HL-60 (cell line): ENCODE data around the gene GDPD5.
A peak's percentile ranks its signal among the peaks of the same experiment; 100 is the strongest.

Experiments
- CTCF ChIP-seq: IDR thresholded peaks from one replicate; pipeline ENCODE4 v1.5.1; 2011; ENCODE audit warnings: low read length, control low read depth, inconsistent platforms; ENCODE audit not compliant: insufficient read depth
- SPI1 ChIP-seq: IDR thresholded peaks from 2 replicates; pipeline ENCODE4 v1.6.1; 2012; ENCODE audit warnings: low read depth, mild to moderate bottlenecking, borderline replicate concordance

- TF ChIP-seq CTCF (no peak), SPI1 (peak; percentile 23; the same call in 1 of the 2 replicates)
Measured at GRCh38 chr11:75524665-75525432, 892 bp downstream of the GDPD5 start.
